ENCODE data around the gene PAMR1. TPM values are rescaled to one million over a fixed set of nuclear protein-coding genes. Genes with fewer than 3 reads are reported as not detected.
"Not testable (repeated sequence)": the region's sequence is repeated elsewhere in the genome, so short reads cannot be mapped to it uniquely, and the experiment has no call there.

PAMR1 gene
- total RNA-seq, 1 donor from 2014 or later: 0.21 TPM

GRCh38 chr11:35549787-35550186 lies 24.4 kb upstream of the PAMR1 start:
- TF ChIP-seq CTCF (conservative IDR thresholded peaks at IDR 0.05): no peak
- H3K36me3 Mint-ChIP-seq (ENCODE audit: low read depth): no peaks in the 10 kb centered on the region
- peaks cover 30% of the 10 kb centered on the region for H3K4me1 Mint-ChIP-seq
- H3K27ac Mint-ChIP-seq (ENCODE audit: unreplicated experiment): no peak overlapping the region
- no peaks in the 10 kb centered on the region for H3K27me3 Mint-ChIP-seq (ENCODE audit: low read depth)
- no peaks in the 10 kb centered on the region for H3K9me3 Mint-ChIP-seq
- DNase-seq (ENCODE audit: low read depth, low spot score): no peak
- H3K4me3 Mint-ChIP-seq: no peak overlapping the region

- no peak for TF ChIP-seq CTCF (conservative IDR thresholded peaks at IDR 0.05)
- no peaks in the 10 kb centered on the region for H3K27me3 Mint-ChIP-seq (ENCODE audit: low read depth)
- no peaks in the 10 kb centered on the region for H3K9me3 Mint-ChIP-seq
- H3K4me3 Mint-ChIP-seq: peak overlapping the region; percentile 1
- peak overlapping the region; percentile 1 for H3K27ac Mint-ChIP-seq (ENCODE audit: unreplicated experiment)
- no peaks in the 10 kb centered on the region for H3K36me3 Mint-ChIP-seq (ENCODE audit: low read depth)
- H3K4me1 Mint-ChIP-seq: peaks cover 30% of the 10 kb centered on the region
- DNase-seq (ENCODE audit: low read depth, low spot score): no peak
These were observed 23.6 kb upstream of the PAMR1 start for GRCh38 chr11:35548925-35549561.

GRCh38 chr11:35547995-35548394 lies 22.6 kb upstream of the PAMR1 start:
- not testable (repeated sequence) for H3K27me3 Mint-ChIP-seq (ENCODE audit: low read depth); H3K4me3 Mint-ChIP-seq; H3K36me3 Mint-ChIP-seq (ENCODE audit: low read depth); DNase-seq (ENCODE audit: low read depth, low spot score); H3K9me3 Mint-ChIP-seq
- peak overlapping the region; percentile 81 for H3K27ac Mint-ChIP-seq (ENCODE audit: unreplicated experiment)
- peaks cover 30% of the 10 kb centered on the region for H3K4me1 Mint-ChIP-seq

- no peak for TF ChIP-seq CTCF (conservative IDR thresholded peaks at IDR 0.05)
- Mint-ChIP-seq H3K9me3 (no peaks in the 10 kb centered on the region), H3K36me3 (ENCODE audit: low read depth) (no peaks in the 10 kb centered on the region), H3K27me3 (ENCODE audit: low read depth) (no peaks in the 10 kb centered on the region), H3K4me3 (no peak overlapping the region), H3K27ac (ENCODE audit: unreplicated experiment) (no peak overlapping the region), H3K4me1 (peaks cover 34% of the 10 kb centered on the region)
- DNase-seq (ENCODE audit: low read depth, low spot score): no peak
These were observed 20.9 kb upstream of the PAMR1 start for GRCh38 chr11:35546317-35546716.

- H3K4me3 Mint-ChIP-seq: no peak overlapping the region
- H3K27me3 Mint-ChIP-seq (ENCODE audit: low read depth): no peaks in the 10 kb centered on the region
- no peak overlapping the region for H3K27ac Mint-ChIP-seq (ENCODE audit: unreplicated experiment)
- no peaks in the 10 kb centered on the region for H3K9me3 Mint-ChIP-seq
- TF ChIP-seq CTCF (conservative IDR thresholded peaks at IDR 0.05): no peak
- no peaks in the 10 kb centered on the region for H3K36me3 Mint-ChIP-seq (ENCODE audit: low read depth)
- no peak for DNase-seq (ENCODE audit: low read depth, low spot score)
- H3K4me1 Mint-ChIP-seq: peaks cover 34% of the 10 kb centered on the region
These were observed 20.1 kb upstream of the PAMR1 start for GRCh38 chr11:35545391-35546003.

GRCh38 chr11:35543481-35543880 lies 18.1 kb upstream of the PAMR1 start:
- no peaks in the 10 kb centered on the region for H3K27me3 Mint-ChIP-seq (ENCODE audit: low read depth)
- no peak overlapping the region for H3K4me3 Mint-ChIP-seq
- no peaks in the 10 kb centered on the region for H3K36me3 Mint-ChIP-seq (ENCODE audit: low read depth)
- no peak overlapping the region for H3K27ac Mint-ChIP-seq (ENCODE audit: unreplicated experiment)
- peaks cover 37% of the 10 kb centered on the region for H3K4me1 Mint-ChIP-seq
- DNase-seq (ENCODE audit: low read depth, low spot score): no peak
- no peaks in the 10 kb centered on the region for H3K9me3 Mint-ChIP-seq
- no peak for TF ChIP-seq CTCF (conservative IDR thresholded peaks at IDR 0.05)

Data from neural crest cell (in vitro differentiated cells).